HepG2 (cell line): Measurements from ENCODE around the gene NWD2. TPM values are rescaled to one million over a fixed set of nuclear protein-coding genes. Genes with fewer than 3 reads are reported as not detected.

ENCODE experiments used
- ATAC-seq: fragments of 200-7000 bp; cut with Tn5 transposase; 3 replicates; pipeline ENCODE4 v1.9.1; 2020; ENCODE audit warnings: mild to moderate bottlenecking, moderate library complexity
- BruUV-seq: library from RNA; stranded (reverse); fragments of 400-500 nt; replicated peaks from 2 replicates; lab custom pipeline; 2021; lab: Mats Ljungman, UMichigan
- CTCF ChIA-PET: fragments of 300-600 bp; formaldehyde crosslinking; extraction: SDS; loops from one replicate; lab custom pipeline; 2021; ENCODE audit warnings: low total read pairs, inconsistent platforms, low intra/inter-chr PET ratio; lab: Yijun Ruan, JAX
- POLR2A ChIA-PET: fragments of 350-600 bp; sonication (Branson Sonifier 250); formaldehyde crosslinking; loops from one replicate; lab custom pipeline; 2020; ENCODE audit warnings: antibody characterized with exemption, inconsistent platforms; lab: Yijun Ruan, JAX
- DNase-seq: peaks from one replicate; pipeline ENCODE4 v3.0.0-alpha.2; 2015; ENCODE audit warnings: low spot score
- FAIRE-seq: peaks from 3 replicates; lab custom pipeline; 2011; peaks lifted over from hg19 to GRCh38; lab: Jason Lieb, UNC
- H2AFZ ChIP-seq: one replicate; pipeline ENCODE4 v1.6.1; 2011; ENCODE audit warnings: low read length, inconsistent platforms
- H3K27ac ChIP-seq: fragments of 300-600 bp; 3 replicates; pipeline ENCODE4 v1.8.0; 2011; ENCODE audit warnings: mixed run types, mild to moderate bottlenecking, mixed read lengths, low read length, inconsistent platforms; ENCODE audit not compliant: insufficient read depth; ENCODE audit errors: extremely low read length
- H3K27me3 ChIP-seq, 2 experiments: fragments of 200-600 bp in 1 of 2; 2 replicates in 1 of 2; 3 replicates in 1 of 2; pipeline versions ENCODE4 v1.6.0 to v1.8.0; 2011; ENCODE audit warnings: low read length in 2 of 2, mild to moderate bottlenecking in 2 of 2, moderate library complexity in 2 of 2, inconsistent platforms in 1 of 2; ENCODE audit not compliant: insufficient read depth in 2 of 2, control insufficient read depth in 1 of 2
- H3K36me3 ChIP-seq, 2 experiments: fragments of 200-600 bp in 1 of 2; replicated peaks in 1 of 2; 2 replicates in 1 of 2; 3 replicates in 1 of 2; pipeline versions ENCODE4 v1.5.1 to v1.8.0; 2011; ENCODE audit warnings: low read length in 2 of 2, inconsistent platforms in 1 of 2; ENCODE audit not compliant: insufficient read depth in 2 of 2, control insufficient read depth in 1 of 2
- H3K4me1 ChIP-seq: 2 replicates; pipeline ENCODE4 v1.5.1; 2012; ENCODE audit warnings: low read length, inconsistent platforms; ENCODE audit not compliant: insufficient read depth
- H3K4me2 ChIP-seq: 2 replicates; pipeline ENCODE4 v1.6.0; 2011; ENCODE audit warnings: low read depth, low read length, inconsistent platforms
- H3K4me3 ChIP-seq, 3 experiments: fragments of 200-600 bp in 1 of 3; sonication (generic), shearing (Covaris generic) in 1 of 3; replicated peaks in 1 of 3; 2 replicates each; pipeline ENCODE4 v1.5.1; 2011 to 2016; ENCODE audit warnings: low read length in 3 of 3, inconsistent platforms in 2 of 3, low read depth in 2 of 3, mild to moderate bottlenecking in 2 of 3, control low read depth in 1 of 3, mixed read lengths in 1 of 3; ENCODE audit not compliant: insufficient read depth in 1 of 3
- H3K79me2 ChIP-seq: one replicate; pipeline ENCODE4 v1.6.1; 2011; ENCODE audit warnings: low read length, inconsistent platforms; ENCODE audit not compliant: insufficient read depth
- H3K9ac ChIP-seq: 2 replicates; pipeline ENCODE4 v1.6.0; 2011; ENCODE audit warnings: mild to moderate bottlenecking, low read depth, low read length, inconsistent platforms; ENCODE audit not compliant: insufficient read depth
- H3K9me3 ChIP-seq: 2 replicates; pipeline ENCODE4 v1.5.1; 2012; ENCODE audit warnings: mild to moderate bottlenecking, low read length
- H4K20me1 ChIP-seq: 2 replicates; pipeline ENCODE4 v1.6.0; 2011; ENCODE audit warnings: inconsistent platforms, mild to moderate bottlenecking, low read length, moderate library complexity; ENCODE audit not compliant: insufficient read depth
- EP300 ChIP-seq, 3 experiments: sonication (generic) in 1 of 3; formaldehyde crosslinking in 1 of 3; IDR thresholded peaks; 2 replicates each; pipeline versions ENCODE4 v1.5.1 to v1.6.1; 2011 to 2020; ENCODE audit warnings: low read depth in 2 of 3, low read length in 2 of 3, borderline replicate concordance in 1 of 3, improper control_type of control experiment in 1 of 3, mild to moderate bottlenecking in 1 of 3, missing genetic modification reagents in 1 of 3, moderate library complexity in 1 of 3
- GPN1 ChIP-seq: sonication (generic); formaldehyde crosslinking; IDR thresholded peaks from 2 replicates; pipeline ENCODE4 v1.5.1; 2020; ENCODE audit warnings: missing genetic modification reagents, borderline replicate concordance
- HDAC6 ChIP-seq: fragments of 200-600 bp; sonication (generic); IDR thresholded peaks from 2 replicates; pipeline ENCODE4 v1.7.0; 2017; ENCODE audit warnings: mild to moderate bottlenecking, antibody characterized with exemption, low read length, low read depth
- HIVEP1 ChIP-seq: sonication (generic); formaldehyde crosslinking; IDR thresholded peaks from 2 replicates; pipeline ENCODE4 v1.4.0; 2020; ENCODE audit warnings: mild to moderate bottlenecking, missing genetic modification reagents
- KLF16 ChIP-seq, 2 experiments: sonication (generic) in 1 of 2; formaldehyde crosslinking in 1 of 2; IDR thresholded peaks; 2 replicates each; pipeline versions ENCODE4 v1.6.1 to v1.8.0; 2016 to 2023; ENCODE audit warnings: missing genetic modification reagents in 2 of 2, missing compliant biosample characterization in 1 of 2
- RARA ChIP-seq: IDR thresholded peaks from 2 replicates; pipeline ENCODE4 v1.6.1; 2016; ENCODE audit warnings: missing genetic modification reagents, missing compliant biosample characterization
- SRSF4 ChIP-seq: fragments of 200-400 bp; formaldehyde crosslinking; IDR thresholded peaks from one replicate; pipeline ENCODE4 v1.6.1; 2018; ENCODE audit warnings: mild to moderate bottlenecking, low read depth, low read length, moderate library complexity; ENCODE audit not compliant: poor library complexity, severe bottlenecking
- TCF7L2 ChIP-seq: IDR thresholded peaks from 2 replicates; pipeline ENCODE4 v1.6.1; 2011; ENCODE audit warnings: mild to moderate bottlenecking, low read depth, low read length, moderate library complexity
- ZFP41 ChIP-seq: sonication (generic); formaldehyde crosslinking; IDR thresholded peaks from 2 replicates; pipeline ENCODE4 v1.4.0; 2020; ENCODE audit warnings: mild to moderate bottlenecking, missing genetic modification reagents, borderline replicate concordance
- ZNF354B ChIP-seq: sonication (generic); formaldehyde crosslinking; IDR thresholded peaks from 2 replicates; pipeline ENCODE4 v1.8.0; 2022; ENCODE audit warnings: mild to moderate bottlenecking, missing genetic modification reagents
- ZNF451 ChIP-seq: sonication (generic); formaldehyde crosslinking; IDR thresholded peaks from 2 replicates; pipeline ENCODE4 v1.5.0; 2020; ENCODE audit warnings: mild to moderate bottlenecking, missing genetic modification reagents
- ZNF788 ChIP-seq: sonication (generic); formaldehyde crosslinking; IDR thresholded peaks from 2 replicates; pipeline ENCODE4 v1.5.0; 2020; ENCODE audit warnings: mild to moderate bottlenecking, missing genetic modification reagents, borderline replicate concordance
- WGBS: methylation state at CpG from one replicate; pipeline ENCODE4 v1.1.6; 2017; ENCODE audit warnings: low lambda C conversion rate; 5-methylcytosine and 5-hydroxymethylcytosine counted together
- in situ Hi-C: cut with HindIII; loops from 2 replicates; pipeline ENCODE4 v1.10.0; 2017; ENCODE audit warnings: low pct_unique_long_range_greater_than_20kb; ENCODE audit not compliant: extremely low pct_ligation_motif_present
- intact Hi-C: fragments of 100-400 bp; cut with micrococcal nuclease; formaldehyde crosslinking; loops from one replicate; pipeline ENCODE4 v1.10.0; 2022; ENCODE audit not compliant: unreplicated experiment
- polyA plus RNA-seq, 8 experiments: library from polyadenylated mRNA; depleted of rRNA in 3 of 8; stranded (reverse) in 7 of 8; unstranded in 1 of 8; fragments of >200 nt; fragmentation: Illumina TruSeq in 4 of 8; extraction: Trizol in 4 of 8; gene quantifications; 2 replicates each; pipeline versions ENCODE4 v1.2.1 to v1.2.3, GENCODE V29; 2011 to 2016; ENCODE audit warnings: low read depth in 4 of 8, missing spikeins in 1 of 8, mixed read lengths in 1 of 8; ENCODE audit not compliant: insufficient read depth in 1 of 8
- total RNA-seq, 5 experiments: library from RNA; depleted of rRNA; stranded (reverse); fragments of >200 nt; fragmentation: Illumina TruSeq; extraction: Trizol; gene quantifications; 2 replicates each; pipeline ENCODE4 v1.2.3, GENCODE V29; 2016; ENCODE audit warnings: low read depth in 1 of 5
- TF ChIP-seq, protein P1 (sequence below): IDR thresholded peaks from 2 replicates; pipeline ENCODE4 v1.6.1; 2016; ENCODE audit warnings: missing compliant biosample characterization, missing genetic modification reagents, borderline replicate concordance
- TF ChIP-seq, protein P2 (sequence below): sonication (generic); formaldehyde crosslinking; IDR thresholded peaks from 2 replicates; pipeline ENCODE4 v1.4.0; 2020; ENCODE audit warnings: low read depth, mild to moderate bottlenecking, missing genetic modification reagents

Gene NWD2
- total and polyA plus RNA-seq, 2 of the 13 experiments (the other 11 are each of a cell fraction or from before 2014, with no cell fraction given), result not detected

GRCh38 chr4:37385424-37385823 lies 140.9 kb downstream of the NWD2 start:
- in situ Hi-C loops, result loop anchor here (5.0 to 10.0 kb wide), 3 partner anchors 201 to 1028 kb away; no protein-coding TSS in a partner anchor

DNA sequence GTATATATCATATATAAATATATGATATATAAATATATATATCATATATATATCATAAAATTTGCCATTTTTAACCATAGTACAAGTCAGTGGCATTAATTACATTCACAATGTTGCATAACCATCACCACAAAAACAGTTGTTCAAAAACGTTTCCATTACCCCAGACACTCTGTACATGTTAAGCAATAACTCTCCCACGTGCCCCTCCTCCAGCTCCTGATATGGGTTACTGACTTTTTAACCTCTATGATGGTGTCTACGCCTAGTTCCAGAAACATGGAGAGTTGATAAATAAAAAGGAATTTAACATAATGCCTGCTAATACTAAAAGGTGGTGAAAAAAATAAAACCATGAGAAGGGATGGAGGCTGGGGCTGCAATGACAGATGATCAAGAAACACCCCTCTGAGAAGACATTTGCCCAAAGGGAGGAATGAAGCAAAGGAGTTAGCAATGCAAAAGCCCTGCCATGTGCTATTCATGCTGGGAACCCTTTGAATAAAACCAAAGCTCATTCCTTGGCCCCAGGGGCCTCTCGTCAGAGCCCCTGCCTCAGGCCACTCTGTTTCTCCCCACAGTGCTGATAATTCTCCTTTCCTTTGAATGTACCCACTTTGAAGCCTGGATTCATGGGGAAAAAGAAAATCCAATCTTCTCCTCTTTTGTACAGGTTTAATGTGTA lies 144.3 kb downstream of the NWD2 start:
- H3K9ac ChIP-seq, result no peak overlapping the region
- H4K20me1 ChIP-seq, result no peaks in the 10 kb centered on the region
- intact Hi-C loops, result no loop called here
- BruUV-seq, result no TSS peak
- WGBS, result 23% methylated on average over 4 of the region's 4 CpGs
- ChIA-PET POLR2A (no interaction called here), CTCF (interaction anchor here (2.4 kb wide), 1 partner anchor 1038 kb away, joined by 15 read pairs; no protein-coding TSS in a partner anchor)
- no peak for ATAC-seq
- in situ Hi-C loops, result loop anchor here (5.0 to 10.0 kb wide), 3 partner anchors 204 to 1032 kb away; no protein-coding TSS in a partner anchor
- no peaks in the 10 kb centered on the region for H3K27me3 ChIP-seq
- TF ChIP-seq GPN1 (CRISPR knock-in tag), result no peak
- no peak for TF ChIP-seq HIVEP1 (CRISPR knock-in tag)
- TF ChIP-seq, protein P1, sequence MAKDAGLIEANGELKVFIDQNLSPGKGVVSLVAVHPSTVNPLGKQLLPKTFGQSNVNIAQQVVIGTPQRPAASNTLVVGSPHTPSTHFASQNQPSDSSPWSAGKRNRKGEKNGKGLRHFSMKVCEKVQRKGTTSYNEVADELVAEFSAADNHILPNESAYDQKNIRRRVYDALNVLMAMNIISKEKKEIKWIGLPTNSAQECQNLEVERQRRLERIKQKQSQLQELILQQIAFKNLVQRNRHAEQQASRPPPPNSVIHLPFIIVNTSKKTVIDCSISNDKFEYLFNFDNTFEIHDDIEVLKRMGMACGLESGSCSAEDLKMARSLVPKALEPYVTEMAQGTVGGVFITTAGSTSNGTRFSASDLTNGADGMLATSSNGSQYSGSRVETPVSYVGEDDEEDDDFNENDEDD, result no peak
- TF ChIP-seq ZFP41, result no peak
- TF ChIP-seq ZNF788 (CRISPR knock-in tag), result no peak
- TF ChIP-seq, protein P2, sequence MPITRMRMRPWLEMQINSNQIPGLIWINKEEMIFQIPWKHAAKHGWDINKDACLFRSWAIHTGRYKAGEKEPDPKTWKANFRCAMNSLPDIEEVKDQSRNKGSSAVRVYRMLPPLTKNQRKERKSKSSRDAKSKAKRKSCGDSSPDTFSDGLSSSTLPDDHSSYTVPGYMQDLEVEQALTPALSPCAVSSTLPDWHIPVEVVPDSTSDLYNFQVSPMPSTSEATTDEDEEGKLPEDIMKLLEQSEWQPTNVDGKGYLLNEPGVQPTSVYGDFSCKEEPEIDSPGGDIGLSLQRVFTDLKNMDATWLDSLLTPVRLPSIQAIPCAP (CRISPR knock-in tag), result no peak
- TF ChIP-seq, all 625 proteins: peak for 0
- no peak overlapping the region for H2AFZ ChIP-seq
- no peak overlapping the region for H3K4me2 ChIP-seq
- no peaks in the 10 kb centered on the region for H3K79me2 ChIP-seq
- no peak overlapping the region for H3K27ac ChIP-seq
- DNase-seq (no peak), FAIRE-seq (no peak)
- no peaks in the 10 kb centered on the region for H3K36me3 ChIP-seq
- no peaks in the 10 kb centered on the region for H3K4me1 ChIP-seq
- H3K4me3 ChIP-seq, result no peak overlapping the region
- H3K9me3 ChIP-seq, result no peaks in the 10 kb centered on the region

More at GRCh38 chr4:37385424-37385823, 140.9 kb downstream of the NWD2 start:
- no peak overlapping the region for H2AFZ ChIP-seq
- H3K4me3 ChIP-seq, result no peak overlapping the region
- no peak for DNase-seq
- H3K27ac ChIP-seq, result no peak overlapping the region
- POLR2A ChIA-PET, result no interaction called here
- H3K36me3 ChIP-seq, result no peaks in the 10 kb centered on the region
- CTCF ChIA-PET, result interaction anchor here (2.6 kb wide), 1 partner anchor 1034 kb away, joined by 14 read pairs; no protein-coding TSS in a partner anchor
- H3K27me3 ChIP-seq, result no peaks in the 10 kb centered on the region; a peak in 1 of 5 replicates
- TF ChIP-seq SRSF4, result no peak
- no peak for TF ChIP-seq ZNF354B (CRISPR knock-in tag)
- no peak for TF ChIP-seq KLF16 (CRISPR knock-in tag; IDR thresholded peaks at IDR 0.05)
- TF ChIP-seq TCF7L2, result no peak
- no peak for TF ChIP-seq HDAC6
- no peak for TF ChIP-seq EP300 (IDR thresholded peaks at IDR 0.05; ENCODE audit: low read depth in 2 of 2, low read length in 2 of 2)
- no peak for TF ChIP-seq EP300 (CRISPR knock-in tag; IDR thresholded peaks at IDR 0.05; ENCODE audit: borderline replicate concordance)
- no peak for TF ChIP-seq RARA (CRISPR knock-in tag)
- no peak for TF ChIP-seq ZNF451 (CRISPR knock-in tag)
- no peak overlapping the region for H3K4me2 ChIP-seq
- FAIRE-seq, result no peak
- intact Hi-C loops, result no loop called here
- no TSS peak for BruUV-seq
- 0 out of 2 replicates have a peak, but pooled peaks cover 4% of the 10 kb centered on the region for H3K4me1 ChIP-seq
- no peaks in the 10 kb centered on the region for H3K79me2 ChIP-seq
- no peak overlapping the region for H3K9ac ChIP-seq
- WGBS, result 2% methylated on average over 2 of the region's 2 CpGs
- ATAC-seq, result no peak
- no peaks in the 10 kb centered on the region for H3K9me3 ChIP-seq
- H4K20me1 ChIP-seq, result no peaks in the 10 kb centered on the region
